ENCODE data around the gene CPN1.

DNA sequence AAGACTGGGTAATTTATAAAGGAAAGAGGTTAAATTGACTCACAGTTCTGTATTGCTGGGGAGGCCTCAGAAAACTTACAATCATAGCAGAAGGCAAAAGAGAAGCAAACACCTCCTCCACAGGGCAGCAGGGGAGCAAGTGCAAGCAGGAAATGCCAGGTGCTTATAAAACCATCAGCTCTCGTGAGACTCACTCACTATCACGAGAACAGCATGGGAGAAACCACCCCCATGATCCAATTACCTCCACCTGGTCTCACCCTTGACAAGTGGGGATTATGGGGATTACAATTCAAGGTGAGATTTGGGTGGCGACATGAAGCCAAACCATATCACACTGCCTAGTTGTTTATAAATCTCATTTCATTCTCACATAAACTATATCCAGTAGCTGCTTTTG, 28.0 kb upstream of the CPN1 start:
- TF ChIP-seq, protein P1, sequence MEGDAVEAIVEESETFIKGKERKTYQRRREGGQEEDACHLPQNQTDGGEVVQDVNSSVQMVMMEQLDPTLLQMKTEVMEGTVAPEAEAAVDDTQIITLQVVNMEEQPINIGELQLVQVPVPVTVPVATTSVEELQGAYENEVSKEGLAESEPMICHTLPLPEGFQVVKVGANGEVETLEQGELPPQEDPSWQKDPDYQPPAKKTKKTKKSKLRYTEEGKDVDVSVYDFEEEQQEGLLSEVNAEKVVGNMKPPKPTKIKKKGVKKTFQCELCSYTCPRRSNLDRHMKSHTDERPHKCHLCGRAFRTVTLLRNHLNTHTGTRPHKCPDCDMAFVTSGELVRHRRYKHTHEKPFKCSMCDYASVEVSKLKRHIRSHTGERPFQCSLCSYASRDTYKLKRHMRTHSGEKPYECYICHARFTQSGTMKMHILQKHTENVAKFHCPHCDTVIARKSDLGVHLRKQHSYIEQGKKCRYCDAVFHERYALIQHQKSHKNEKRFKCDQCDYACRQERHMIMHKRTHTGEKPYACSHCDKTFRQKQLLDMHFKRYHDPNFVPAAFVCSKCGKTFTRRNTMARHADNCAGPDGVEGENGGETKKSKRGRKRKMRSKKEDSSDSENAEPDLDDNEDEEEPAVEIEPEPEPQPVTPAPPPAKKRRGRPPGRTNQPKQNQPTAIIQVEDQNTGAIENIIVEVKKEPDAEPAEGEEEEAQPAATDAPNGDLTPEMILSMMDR (IDR thresholded peaks at IDR 0.05), result no peak
- no peak for TF ChIP-seq POLR2A (IDR thresholded peaks at IDR 0.05)

All from thyroid gland (tissue), 4 donors.